Ramos (cell line): ENCODE measurements around the gene ADAMTS15.

Experiments
- in situ Hi-C: fragments of 300-500 bp; cut with MboI; formaldehyde crosslinking; loops from one replicate; pipeline ENCODE4 v1.14.3; 2022; ENCODE audit warnings: low sequenced_read_pairs; ENCODE audit not compliant: unreplicated experiment

Gene ADAMTS15

DNA sequence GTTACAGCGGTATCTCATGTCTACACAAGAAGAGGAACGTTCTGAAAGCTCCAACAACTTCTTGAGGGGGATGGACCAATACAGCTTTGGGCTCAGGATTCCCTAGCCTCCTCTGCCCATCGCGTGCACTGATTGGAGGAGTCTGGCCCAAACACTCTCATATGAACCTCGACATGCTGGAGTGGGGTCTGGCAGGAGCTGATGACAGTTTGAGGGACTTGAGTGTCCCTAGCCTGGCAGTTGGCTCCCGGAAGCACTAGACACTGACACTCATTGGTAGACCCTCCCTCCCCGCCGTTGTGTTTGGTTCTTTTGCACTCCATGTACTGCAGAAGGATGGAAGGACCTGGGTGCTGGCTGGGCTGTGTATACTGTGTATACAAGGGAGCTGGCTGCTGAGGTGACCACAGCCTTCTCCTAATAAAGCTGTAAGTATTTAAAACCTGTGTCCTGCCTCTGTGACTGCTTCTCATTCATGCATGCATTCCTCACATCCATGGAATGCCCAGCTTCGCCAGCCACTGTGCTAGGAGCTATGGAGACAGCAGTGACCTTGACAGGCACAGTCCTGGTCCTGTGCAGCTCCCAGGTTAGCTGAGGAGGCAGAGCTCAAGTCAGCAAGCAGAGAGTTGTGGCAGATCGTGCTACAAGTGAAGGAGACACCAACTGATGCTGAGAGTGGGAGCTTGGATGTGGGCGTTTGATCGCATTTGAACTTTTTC, 27.9 kb downstream of the ADAMTS15 start:
- in situ Hi-C loops = no loop called here

- in situ Hi-C loops = no loop called here
These were observed 28.6 kb downstream of the ADAMTS15 start for GRCh38 chr11:130476922-130477491.

- in situ Hi-C loops = no loop called here
These were observed 29.2 kb downstream of the ADAMTS15 start for GRCh38 chr11:130477586-130478203.

DNA sequence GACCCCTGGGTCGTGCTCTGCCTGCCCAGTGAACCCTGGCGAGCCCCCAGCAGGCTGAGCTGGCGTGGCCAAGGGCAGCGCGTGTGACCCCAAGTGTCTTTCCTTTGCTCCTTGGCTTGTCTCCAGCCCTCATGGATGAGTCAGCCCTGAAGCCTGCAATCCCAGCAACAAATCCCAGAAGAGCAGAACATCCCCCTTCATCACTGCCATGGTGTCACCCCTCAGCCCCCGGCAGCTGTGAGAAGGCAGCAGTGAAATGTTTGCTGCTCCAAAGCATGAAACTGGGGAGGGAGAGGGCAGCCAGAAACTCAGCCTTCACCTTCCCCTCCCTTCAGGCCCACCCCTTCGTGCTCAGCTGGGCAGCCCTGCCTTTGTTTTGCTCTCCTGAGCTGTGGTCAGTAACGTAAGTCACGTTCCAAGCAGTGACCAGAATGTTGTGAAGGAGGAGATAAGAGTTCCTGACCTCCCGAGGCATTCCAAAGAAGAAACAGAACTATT, 29.8 kb downstream of the ADAMTS15 start:
- in situ Hi-C loops = no loop called here

DNA sequence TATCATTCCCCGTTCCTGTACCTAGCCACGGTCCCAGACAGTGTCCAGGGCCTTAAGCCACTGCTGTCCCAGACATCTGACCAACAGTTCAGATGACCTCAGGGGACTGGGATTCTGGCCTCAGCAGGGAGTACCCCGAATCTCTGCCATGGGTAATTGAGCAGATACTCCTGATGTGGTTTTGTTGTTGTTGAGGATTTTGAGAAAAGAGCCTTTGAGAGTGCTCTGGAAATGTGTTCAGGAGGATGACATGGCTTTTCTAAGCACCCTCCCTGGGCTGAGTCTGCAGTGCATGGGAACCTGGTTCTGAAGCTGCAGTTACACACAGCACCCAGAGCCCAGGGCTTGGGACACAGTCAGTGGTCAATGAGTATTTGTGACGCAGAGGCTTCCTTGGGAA, 30.4 kb downstream of the ADAMTS15 start:
- in situ Hi-C loops = no loop called here

- in situ Hi-C loops = no loop called here
These were observed 31.7 kb downstream of the ADAMTS15 start for GRCh38 chr11:130480186-130480585.

GRCh38 chr11:130480711-130481140, 32.3 kb downstream of the ADAMTS15 start:
- in situ Hi-C loops = no loop called here

DNA sequence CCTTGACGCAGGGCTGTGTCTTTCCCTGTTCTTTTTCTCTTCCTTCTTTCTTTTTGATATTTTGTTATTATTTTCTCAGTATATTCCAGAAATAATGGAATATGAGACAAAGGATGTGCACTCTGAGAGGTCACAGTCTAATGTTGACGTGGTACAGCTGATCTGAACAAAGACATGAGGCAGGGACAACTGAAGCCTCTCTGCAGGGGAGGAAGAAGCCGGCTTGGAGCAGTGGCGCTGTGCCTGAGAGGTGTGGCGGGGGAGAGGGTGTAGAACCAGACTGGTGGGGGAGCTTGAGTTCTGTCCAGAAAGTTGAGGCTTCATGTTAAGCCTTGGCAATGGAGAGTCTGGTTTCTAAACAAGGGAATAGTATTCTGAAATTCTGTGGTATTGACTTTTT, 34.7 kb downstream of the ADAMTS15 start:
- in situ Hi-C loops = no loop called here

- in situ Hi-C loops = no loop called here
These were observed 37.5 kb downstream of the ADAMTS15 start for GRCh38 chr11:130485983-130486382.

DNA sequence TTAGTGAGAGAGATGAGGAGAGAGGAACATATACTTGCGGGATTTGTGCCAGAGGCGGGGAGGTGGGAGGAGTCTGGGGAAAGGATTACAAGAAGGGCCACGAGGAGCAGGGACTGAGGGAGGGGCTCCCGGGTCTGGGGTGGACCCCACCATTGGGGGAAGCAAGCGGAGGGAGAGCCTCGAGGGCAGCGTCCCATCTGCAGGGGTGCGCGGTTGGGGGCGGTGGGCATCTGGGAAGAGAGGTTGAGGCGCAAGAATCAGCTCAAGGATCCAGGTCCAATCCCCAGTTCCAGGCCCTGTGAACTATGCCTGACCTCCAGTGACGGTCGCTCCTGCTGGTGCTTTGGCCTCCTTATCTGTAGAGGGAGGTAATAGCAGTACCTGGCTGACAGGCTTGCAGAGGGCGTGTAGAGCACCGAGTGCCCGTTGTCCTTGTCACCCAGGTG, 38.0 kb downstream of the ADAMTS15 start:
- in situ Hi-C loops = no loop called here

DNA sequence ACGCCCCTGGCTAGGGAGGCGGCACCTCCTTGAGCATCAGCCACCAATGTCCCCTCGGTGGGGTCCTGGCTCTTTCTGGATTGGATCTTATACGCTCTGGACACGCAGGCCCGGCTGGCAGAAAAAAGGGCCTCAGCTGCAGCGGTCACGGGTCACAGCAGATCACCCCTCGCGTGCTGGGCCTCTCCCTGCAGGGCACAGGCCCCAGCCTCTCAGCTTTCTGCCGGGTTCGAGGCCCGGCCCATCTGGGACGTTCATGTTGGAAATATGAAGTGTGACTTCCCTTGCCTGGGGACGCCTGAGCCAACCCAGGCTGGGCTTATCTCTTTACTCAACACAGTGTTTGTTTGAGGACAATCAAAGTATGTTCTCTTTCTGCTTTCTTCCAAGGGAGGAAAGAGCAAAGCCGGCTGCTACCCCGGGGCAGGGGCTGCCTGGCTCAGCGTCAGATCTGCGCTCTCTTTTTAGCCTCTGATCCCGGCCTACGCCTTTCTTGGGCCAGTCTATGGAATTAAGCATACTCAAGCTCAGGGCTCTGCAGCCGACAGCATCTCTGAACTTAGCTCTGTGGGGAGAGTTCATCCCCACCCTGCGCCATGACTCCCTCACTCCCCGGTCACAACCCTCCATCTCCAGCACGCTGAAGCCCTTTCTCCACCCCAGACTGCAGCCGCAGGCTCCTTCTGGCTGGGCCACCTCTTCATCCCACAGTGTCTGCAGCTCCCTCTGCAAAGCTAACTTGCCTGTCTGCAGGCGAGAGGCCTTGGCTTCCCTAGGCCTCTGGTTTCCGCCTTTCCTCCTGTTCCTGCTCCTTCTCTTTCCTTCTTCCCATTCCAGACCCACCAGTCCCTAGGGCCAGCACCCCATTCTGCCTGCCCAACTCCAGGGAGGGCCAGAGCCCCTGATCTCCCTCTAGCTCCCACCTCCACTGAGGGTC, 38.8 kb downstream of the ADAMTS15 start:
- in situ Hi-C loops = no loop called here

GRCh38 chr11:130487924-130488815, 39.7 kb downstream of the ADAMTS15 start:
- in situ Hi-C loops = no loop called here

DNA sequence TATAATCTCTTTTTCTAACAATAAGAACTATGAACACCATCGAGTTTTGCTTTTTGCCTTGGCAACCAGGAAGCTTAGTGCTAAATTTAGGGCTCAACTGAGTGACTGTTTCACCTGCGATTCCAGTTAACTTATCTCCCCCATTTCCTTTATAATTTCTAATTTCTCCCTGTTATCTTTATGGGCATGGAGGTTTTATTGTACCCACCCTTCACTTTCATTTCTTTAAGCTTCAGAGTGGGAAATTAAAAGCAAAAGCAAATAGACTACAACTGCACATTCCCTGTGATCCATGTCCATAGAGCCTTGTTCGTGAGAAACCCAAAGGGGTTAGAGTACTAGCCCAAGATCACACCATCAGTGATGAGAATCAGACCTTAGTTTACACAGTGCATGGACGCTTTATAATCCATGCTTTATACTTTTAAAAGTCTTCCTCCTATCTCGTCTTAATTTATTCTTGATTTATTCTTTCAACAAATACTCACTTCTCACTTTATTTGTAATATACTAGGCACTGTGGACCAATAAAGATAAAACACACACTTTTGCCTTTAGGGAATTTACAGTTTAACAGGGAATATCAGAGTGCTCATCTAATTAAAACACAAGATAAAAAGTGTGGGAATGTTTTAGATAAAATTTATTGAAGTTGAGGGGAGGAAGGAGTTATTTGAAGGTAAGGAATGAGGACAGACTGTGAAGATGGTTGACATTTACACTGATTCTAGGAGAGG, 40.6 kb downstream of the ADAMTS15 start:
- in situ Hi-C loops = no loop called here

GRCh38 chr11:130489716-130490115, 41.3 kb downstream of the ADAMTS15 start:
- in situ Hi-C loops = no loop called here

DNA sequence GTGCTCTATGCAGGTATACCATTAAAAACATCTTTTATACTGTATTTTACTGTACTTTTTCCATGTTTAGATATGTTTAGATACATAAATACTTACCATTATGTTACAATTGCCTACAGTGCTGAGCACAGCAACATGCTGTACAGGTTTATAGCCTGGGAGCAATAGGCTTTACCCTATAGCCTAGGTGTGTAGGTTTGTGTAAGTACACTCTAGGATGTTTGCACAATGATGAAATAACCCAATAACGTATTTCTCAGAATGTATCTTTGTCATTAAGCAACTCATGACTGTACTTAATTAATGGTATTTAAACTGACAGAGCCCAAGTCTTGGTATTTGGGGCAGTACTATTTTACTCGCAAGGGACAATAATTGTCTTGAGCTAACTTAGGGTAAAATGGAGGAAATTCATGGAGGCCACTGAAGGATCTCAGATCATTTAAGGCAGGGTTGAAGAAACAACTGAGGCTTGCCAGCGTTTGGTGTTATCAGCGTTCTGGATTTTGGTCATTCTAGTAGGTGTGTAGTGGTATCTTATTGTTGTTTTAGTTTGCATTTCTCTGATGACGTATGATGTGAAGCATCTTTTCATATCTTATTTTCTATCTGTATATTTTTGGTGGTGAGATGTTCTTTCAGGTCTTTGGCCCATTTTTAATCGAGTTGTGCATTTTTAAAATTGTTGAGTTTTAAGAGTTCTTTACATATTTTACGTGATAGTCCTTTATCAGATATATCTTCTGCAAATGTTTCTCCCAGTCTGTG, 42.4 kb downstream of the ADAMTS15 start:
- in situ Hi-C loops = no loop called here

DNA sequence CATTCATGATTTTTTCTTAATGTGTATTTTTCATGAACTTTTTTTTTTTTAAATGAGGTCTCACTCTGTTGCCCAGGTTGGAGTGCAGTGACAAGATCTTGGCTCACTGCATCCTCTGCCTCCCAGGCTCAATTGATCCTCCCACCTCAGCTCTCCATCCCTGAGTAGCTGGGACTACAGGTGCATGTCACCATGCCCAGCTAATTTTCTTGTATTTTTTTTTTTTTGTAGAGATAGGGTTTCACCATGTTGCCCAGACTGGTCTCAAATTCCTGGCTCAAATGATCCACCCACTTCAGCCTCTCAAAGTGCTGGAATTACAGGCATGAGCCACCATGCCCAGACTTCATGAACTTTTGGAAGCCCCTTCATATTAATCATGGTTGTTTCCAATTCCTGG, 49.7 kb downstream of the ADAMTS15 start:
- in situ Hi-C loops = no loop called here

GRCh38 chr11:130499828-130500227, 51.4 kb downstream of the ADAMTS15 start:
- in situ Hi-C loops = no loop called here

- in situ Hi-C loops = no loop called here
These were observed 55.9 kb downstream of the ADAMTS15 start for GRCh38 chr11:130504317-130504716.
